Left lung (tissue), 10 donors: Measurements from ENCODE around the gene SSR3. TPM values are rescaled to one million over a fixed set of nuclear protein-coding genes. Genes with fewer than 3 reads are reported as not detected.

Experiments used
- ATAC-seq: fragments of 200-7000 bp; cut with Tn5 transposase; one replicate; pipeline ENCODE4 v1.9.1; 2020; ENCODE audit warnings: moderate library complexity
- DNase-seq, 4 donors: peaks; one replicate each; pipeline ENCODE4 v3.0.0-alpha.2; 2013 to 2020
- H3K27ac ChIP-seq, 2 donors: fragments of 200-600 bp; sonication (generic) in 1 of 2; one replicate each; pipeline versions ENCODE4 v1.5.0 to v1.8.0; 2020 to 2021
- H3K27me3 ChIP-seq, 2 donors: fragments of 200-600 bp; sonication (generic) in 1 of 2; one replicate each; pipeline versions ENCODE4 v1.5.0 to v1.8.0; 2020 to 2021
- H3K36me3 ChIP-seq, 2 donors: fragments of 200-600 bp; sonication (generic) in 1 of 2; one replicate each; pipeline versions ENCODE4 v1.5.0 to v1.8.0; 2020 to 2021
- H3K4me1 ChIP-seq, 2 donors: fragments of 200-600 bp; one replicate each; pipeline ENCODE4 v1.8.0; 2021
- H3K4me3 ChIP-seq, 2 donors: fragments of 200-600 bp; sonication (generic) in 1 of 2; one replicate each; pipeline versions ENCODE4 v1.5.0 to v1.8.0; 2020 to 2021; ENCODE audit warnings: mild to moderate bottlenecking in 1 of 2
- H3K9me3 ChIP-seq, 2 donors: fragments of 200-600 bp; sonication (generic) in 1 of 2; one replicate each; pipeline versions ENCODE4 v1.5.0 to v1.8.0; 2020 to 2021
- intact Hi-C, 2 donors: fragments of 100-400 bp; cut with DNase I; formaldehyde crosslinking; loops; one replicate each; pipeline versions ENCODE4 v1.11.2 to v1.14.2; 2022
- polyA plus RNA-seq, 6 donors: library from polyadenylated mRNA; unstranded; fragments of 120-200 nt; gene quantifications; one replicate each; pipeline ENCODE4 v1.2.1, GENCODE V29; 2013; ENCODE audit not compliant: insufficient read length in 6 of 6
- total RNA-seq, 2 donors: library from RNA; stranded (reverse); fragmentation: NEBNext Ultra II Directional; extraction: Animal tissue kit (Norgen Biotek cat#: 25700); gene quantifications; one replicate each; pipeline ENCODE4 v1.2.1, GENCODE V29; 2021
- TF ChIP-seq, protein P1 (sequence below), 2 donors: fragments of 200-600 bp; sonication (generic) in 1 of 2; IDR thresholded peaks; one replicate each; pipeline versions ENCODE4 v1.5.0 to v1.8.0; 2021; ENCODE audit warnings: antibody characterized with exemption in 2 of 2
- donor health status: DM: no; HTN: yes; CAD: no.
- donor health status: DM: no; HTN: no; CAD: no.

Gene SSR3
- total and polyA plus RNA-seq, 8 donors: 94.3 to 336 (median 125) TPM

DNA sequence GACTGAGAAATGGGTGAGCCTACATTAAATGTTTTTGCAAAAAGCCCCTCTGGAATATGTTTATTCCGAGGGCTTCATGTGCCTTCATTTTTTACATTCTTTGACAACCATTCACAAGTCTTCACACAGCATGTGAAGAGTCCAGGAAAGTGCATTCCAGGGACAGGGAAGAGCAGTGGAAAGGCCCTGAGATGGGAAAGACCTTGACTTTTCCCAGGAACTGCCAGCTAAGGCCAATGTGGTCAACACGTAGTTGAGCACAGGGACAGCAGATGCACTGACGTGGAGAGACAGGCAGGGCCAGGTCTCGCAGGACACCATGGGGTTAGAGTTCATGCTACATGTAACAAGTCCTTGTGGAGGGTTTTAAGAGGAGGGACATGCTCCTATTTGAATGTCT, 21.7 kb downstream of the SSR3 start:
- Histone ChIP-seq H3K4me3 (no peak overlapping the region), H3K27ac (no peak overlapping the region), H3K27me3 (no peaks in the 10 kb centered on the region), H3K4me1 (peaks cover 7 to 10% of the 10 kb centered on the region in 2 donors), H3K36me3 (peaks cover 0 to 9% of the 10 kb centered on the region in 2 donors), H3K9me3 (no peaks in the 10 kb centered on the region)
- intact Hi-C loops: no loop called here
- TF ChIP-seq, protein P1, sequence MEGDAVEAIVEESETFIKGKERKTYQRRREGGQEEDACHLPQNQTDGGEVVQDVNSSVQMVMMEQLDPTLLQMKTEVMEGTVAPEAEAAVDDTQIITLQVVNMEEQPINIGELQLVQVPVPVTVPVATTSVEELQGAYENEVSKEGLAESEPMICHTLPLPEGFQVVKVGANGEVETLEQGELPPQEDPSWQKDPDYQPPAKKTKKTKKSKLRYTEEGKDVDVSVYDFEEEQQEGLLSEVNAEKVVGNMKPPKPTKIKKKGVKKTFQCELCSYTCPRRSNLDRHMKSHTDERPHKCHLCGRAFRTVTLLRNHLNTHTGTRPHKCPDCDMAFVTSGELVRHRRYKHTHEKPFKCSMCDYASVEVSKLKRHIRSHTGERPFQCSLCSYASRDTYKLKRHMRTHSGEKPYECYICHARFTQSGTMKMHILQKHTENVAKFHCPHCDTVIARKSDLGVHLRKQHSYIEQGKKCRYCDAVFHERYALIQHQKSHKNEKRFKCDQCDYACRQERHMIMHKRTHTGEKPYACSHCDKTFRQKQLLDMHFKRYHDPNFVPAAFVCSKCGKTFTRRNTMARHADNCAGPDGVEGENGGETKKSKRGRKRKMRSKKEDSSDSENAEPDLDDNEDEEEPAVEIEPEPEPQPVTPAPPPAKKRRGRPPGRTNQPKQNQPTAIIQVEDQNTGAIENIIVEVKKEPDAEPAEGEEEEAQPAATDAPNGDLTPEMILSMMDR (IDR thresholded peaks at IDR 0.05): no peak
- no peak for DNase-seq
- ATAC-seq: no peak

DNA sequence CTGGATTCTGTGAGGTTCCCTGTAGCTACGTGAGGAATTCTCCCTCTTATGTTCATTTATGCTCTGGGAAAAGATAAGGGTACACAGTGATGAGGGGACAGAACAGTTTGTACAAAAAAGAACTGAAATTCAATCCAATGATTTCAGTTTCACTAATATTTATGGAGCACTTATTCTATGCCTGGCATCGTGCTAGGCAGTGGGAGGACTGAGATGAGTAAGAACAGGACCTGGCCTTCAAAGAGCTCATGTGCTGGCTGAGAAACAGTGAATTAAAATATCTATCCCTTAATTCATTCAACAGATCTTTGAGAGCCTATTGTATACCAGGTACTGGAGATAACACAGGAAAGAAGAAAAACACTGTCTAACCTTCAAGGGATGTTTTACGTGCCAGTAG, 22.2 kb downstream of the SSR3 start:
- H3K27ac ChIP-seq: no peak overlapping the region
- H3K4me3 ChIP-seq: no peak overlapping the region
- peaks cover 0 to 4% of the 10 kb centered on the region in 2 donors for H3K36me3 ChIP-seq
- DNase-seq (no peak), ATAC-seq (no peak)
- peaks cover 7 to 10% of the 10 kb centered on the region in 2 donors for H3K4me1 ChIP-seq
- intact Hi-C loops: no loop called here
- H3K9me3 ChIP-seq: no peaks in the 10 kb centered on the region
- TF ChIP-seq, protein P1 (IDR thresholded peaks at IDR 0.05): no peak
- no peaks in the 10 kb centered on the region for H3K27me3 ChIP-seq

DNA sequence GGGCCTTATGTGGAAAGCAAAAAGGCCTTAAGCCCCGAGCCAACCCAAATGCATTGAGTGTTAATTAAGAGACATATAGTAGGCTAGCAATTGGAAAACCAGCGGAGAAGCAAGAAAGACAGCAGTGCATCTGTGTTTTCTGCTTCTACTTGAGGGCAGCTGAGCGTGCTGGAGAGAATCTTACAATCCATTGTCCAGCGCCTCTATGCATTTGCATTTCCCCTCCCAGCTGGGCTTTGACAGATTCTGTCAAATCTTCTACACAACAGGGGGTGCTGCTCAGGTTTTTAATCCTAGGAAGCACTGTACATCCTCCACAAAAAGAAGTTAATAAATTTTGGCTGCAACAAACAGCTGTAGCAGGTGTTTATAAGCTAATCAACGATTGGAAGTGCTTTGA, 23.9 kb downstream of the SSR3 start:
- Histone ChIP-seq H3K27ac (no peak overlapping the region), H3K27me3 (no peaks in the 10 kb centered on the region), H3K4me3 (no peak overlapping the region), H3K4me1 (peaks cover 7 to 10% of the 10 kb centered on the region in 2 donors), H3K9me3 (no peaks in the 10 kb centered on the region), H3K36me3 (no peaks in the 10 kb centered on the region)
- TF ChIP-seq, protein P1 (IDR thresholded peaks at IDR 0.05): no peak
- no peak for ATAC-seq
- intact Hi-C loops: no loop called here
- DNase-seq: no peak

DNA sequence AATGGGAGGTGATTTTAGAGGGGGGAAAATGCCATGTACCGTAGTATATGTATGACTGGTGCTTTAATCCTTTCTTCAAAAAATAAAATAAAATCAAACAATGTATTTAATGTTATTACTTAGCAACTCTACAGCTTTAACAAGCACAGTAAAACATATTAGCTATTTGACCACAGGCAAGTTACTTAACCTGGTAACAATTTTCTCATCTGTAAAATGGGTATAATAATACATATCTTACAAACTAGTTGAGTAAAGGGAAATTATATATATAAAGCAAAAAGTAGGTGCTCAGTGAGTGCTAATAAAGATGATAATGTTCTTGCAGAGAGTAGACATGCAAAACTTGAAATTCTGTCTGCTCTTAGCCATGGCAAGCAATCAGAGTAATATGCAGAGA, 27.9 kb downstream of the SSR3 start:
- Histone ChIP-seq H3K9me3 (no peaks in the 10 kb centered on the region), H3K27ac (no peak overlapping the region), H3K4me3 (no peak overlapping the region), H3K36me3 (no peaks in the 10 kb centered on the region), H3K27me3 (no peaks in the 10 kb centered on the region), H3K4me1 (no peaks in the 10 kb centered on the region)
- intact Hi-C loops: no loop called here
- ATAC-seq (no peak), DNase-seq (no peak)
- TF ChIP-seq, protein P1 (IDR thresholded peaks at IDR 0.05): no peak

DNA sequence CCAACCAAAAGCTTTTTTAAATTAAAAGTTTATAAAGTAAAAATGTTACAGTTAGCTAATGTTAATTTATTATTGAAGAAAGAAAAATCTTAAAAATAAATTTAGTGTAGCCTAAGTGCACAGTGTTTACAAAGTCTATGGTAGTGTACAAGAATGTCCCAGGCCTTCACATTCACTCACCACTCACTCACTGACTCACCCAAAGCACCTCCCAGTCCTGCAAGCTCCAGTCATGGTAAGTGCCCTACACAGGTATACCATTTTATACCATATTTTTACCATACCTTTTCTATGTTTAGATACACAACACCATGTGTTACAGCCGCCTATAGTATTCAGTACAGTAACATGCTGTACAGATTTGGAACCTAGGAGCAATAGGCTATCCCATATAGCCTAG, 29.1 kb downstream of the SSR3 start:
- intact Hi-C loops: no loop called here
- Histone ChIP-seq H3K4me3 (no peak overlapping the region), H3K9me3 (no peaks in the 10 kb centered on the region), H3K27me3 (no peaks in the 10 kb centered on the region), H3K27ac (no peak overlapping the region), H3K36me3 (no peaks in the 10 kb centered on the region), H3K4me1 (no peaks in the 10 kb centered on the region)
- TF ChIP-seq, protein P1 (IDR thresholded peaks at IDR 0.05): no peak
- ATAC-seq (no peak), DNase-seq (no peak)
